Measurements from ENCODE around the gene PRSS12.

The PRSS12 gene

DNA sequence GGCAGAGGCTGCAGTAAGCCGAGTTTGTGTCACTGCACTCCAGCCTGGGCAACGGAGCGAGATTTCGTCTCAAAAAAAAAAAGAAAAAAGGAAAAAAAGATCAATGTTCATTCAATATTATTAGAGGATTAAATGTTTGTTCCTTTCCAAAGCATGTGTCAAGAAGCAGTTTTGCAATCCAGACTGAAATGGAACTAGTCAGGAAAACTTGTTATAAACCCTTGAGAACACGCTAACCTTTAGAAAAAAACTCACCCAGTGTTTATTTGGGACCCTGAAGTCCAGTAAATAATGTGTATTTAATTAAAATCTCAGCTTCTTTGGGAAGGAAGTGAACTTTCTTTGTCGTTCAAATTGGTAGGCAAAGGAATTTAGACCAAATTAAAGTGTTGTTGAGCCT lies 16.4 kb upstream of the PRSS12 start:
- ATAC-seq: no peak
- no peak for TF ChIP-seq ZFP30 (CRISPR knock-in tag; IDR thresholded peaks at IDR 0.05)
- no peak for TF ChIP-seq ARNTL (CRISPR knock-in tag; IDR thresholded peaks at IDR 0.05; ENCODE audit: borderline replicate concordance, low read depth)
- TF ChIP-seq TOX (CRISPR knock-in tag; IDR thresholded peaks at IDR 0.05; ENCODE audit: borderline replicate concordance): no peak
- no peak for TF ChIP-seq GLIS3 (CRISPR knock-in tag; IDR thresholded peaks at IDR 0.05)
- TF ChIP-seq CSDC2 (CRISPR knock-in tag; IDR thresholded peaks at IDR 0.05): no peak
- TF ChIP-seq, protein P1, sequence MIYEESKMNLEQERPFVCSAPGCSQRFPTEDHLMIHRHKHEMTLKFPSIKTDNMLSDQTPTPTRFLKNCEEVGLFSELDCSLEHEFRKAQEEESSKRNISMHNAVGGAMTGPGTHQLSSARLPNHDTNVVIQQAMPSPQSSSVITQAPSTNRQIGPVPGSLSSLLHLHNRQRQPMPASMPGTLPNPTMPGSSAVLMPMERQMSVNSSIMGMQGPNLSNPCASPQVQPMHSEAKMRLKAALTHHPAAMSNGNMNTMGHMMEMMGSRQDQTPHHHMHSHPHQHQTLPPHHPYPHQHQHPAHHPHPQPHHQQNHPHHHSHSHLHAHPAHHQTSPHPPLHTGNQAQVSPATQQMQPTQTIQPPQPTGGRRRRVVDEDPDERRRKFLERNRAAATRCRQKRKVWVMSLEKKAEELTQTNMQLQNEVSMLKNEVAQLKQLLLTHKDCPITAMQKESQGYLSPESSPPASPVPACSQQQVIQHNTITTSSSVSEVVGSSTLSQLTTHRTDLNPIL (CRISPR knock-in tag; IDR thresholded peaks at IDR 0.05; ENCODE audit: low read depth): no peak
- no peak for TF ChIP-seq ISL1 (CRISPR knock-in tag; IDR thresholded peaks at IDR 0.05)
- TF ChIP-seq ESRRG (CRISPR knock-in tag; IDR thresholded peaks at IDR 0.05): no peak
- TF ChIP-seq OSR1 (CRISPR knock-in tag; IDR thresholded peaks at IDR 0.05): no peak
- TF ChIP-seq, protein P2, sequence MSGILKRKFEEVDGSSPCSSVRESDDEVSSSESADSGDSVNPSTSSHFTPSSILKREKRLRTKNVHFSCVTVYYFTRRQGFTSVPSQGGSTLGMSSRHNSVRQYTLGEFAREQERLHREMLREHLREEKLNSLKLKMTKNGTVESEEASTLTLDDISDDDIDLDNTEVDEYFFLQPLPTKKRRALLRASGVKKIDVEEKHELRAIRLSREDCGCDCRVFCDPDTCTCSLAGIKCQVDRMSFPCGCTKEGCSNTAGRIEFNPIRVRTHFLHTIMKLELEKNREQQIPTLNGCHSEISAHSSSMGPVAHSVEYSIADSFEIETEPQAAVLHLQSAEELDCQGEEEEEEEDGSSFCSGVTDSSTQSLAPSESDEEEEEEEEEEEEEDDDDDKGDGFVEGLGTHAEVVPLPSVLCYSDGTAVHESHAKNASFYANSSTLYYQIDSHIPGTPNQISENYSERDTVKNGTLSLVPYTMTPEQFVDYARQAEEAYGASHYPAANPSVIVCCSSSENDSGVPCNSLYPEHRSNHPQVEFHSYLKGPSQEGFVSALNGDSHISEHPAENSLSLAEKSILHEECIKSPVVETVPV (CRISPR knock-in tag; IDR thresholded peaks at IDR 0.05): no peak
- TF ChIP-seq ZNF70 (CRISPR knock-in tag; IDR thresholded peaks at IDR 0.05): no peak
- no peak for TF ChIP-seq SNAI2 (CRISPR knock-in tag; IDR thresholded peaks at IDR 0.05)
- no peak for TF ChIP-seq ZNF8 (CRISPR knock-in tag; IDR thresholded peaks at IDR 0.05)
- TF ChIP-seq BACH2 (CRISPR knock-in tag; IDR thresholded peaks at IDR 0.05; ENCODE audit: borderline replicate concordance): no peak

DNA sequence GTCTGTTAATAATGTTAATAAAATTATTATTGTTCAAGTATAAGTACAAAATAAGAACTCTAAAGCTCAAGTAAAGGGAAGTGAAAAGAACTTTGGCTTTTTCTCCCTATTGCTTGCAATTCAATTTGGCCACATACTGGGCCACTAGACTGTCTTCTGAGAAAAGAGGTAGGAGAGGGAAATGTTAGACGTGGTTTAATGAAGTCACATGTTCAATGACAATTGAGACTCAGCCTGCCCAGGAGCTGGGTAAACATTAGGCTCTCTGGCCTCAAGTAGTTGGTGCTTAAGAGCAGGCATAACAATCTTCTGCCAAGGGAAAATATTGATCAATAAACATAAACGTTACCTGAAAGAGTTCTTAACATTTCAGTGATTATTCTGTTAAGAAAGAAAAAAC lies 15.1 kb upstream of the PRSS12 start:
- TF ChIP-seq PPARA (CRISPR knock-in tag; IDR thresholded peaks at IDR 0.05; ENCODE audit: borderline replicate concordance): no peak
- no peak for TF ChIP-seq ESRRG (CRISPR knock-in tag; IDR thresholded peaks at IDR 0.05)
- TF ChIP-seq, protein P2 (CRISPR knock-in tag; IDR thresholded peaks at IDR 0.05): no peak
- TF ChIP-seq GLIS3 (CRISPR knock-in tag; IDR thresholded peaks at IDR 0.05): no peak
- TF ChIP-seq, protein P3, sequence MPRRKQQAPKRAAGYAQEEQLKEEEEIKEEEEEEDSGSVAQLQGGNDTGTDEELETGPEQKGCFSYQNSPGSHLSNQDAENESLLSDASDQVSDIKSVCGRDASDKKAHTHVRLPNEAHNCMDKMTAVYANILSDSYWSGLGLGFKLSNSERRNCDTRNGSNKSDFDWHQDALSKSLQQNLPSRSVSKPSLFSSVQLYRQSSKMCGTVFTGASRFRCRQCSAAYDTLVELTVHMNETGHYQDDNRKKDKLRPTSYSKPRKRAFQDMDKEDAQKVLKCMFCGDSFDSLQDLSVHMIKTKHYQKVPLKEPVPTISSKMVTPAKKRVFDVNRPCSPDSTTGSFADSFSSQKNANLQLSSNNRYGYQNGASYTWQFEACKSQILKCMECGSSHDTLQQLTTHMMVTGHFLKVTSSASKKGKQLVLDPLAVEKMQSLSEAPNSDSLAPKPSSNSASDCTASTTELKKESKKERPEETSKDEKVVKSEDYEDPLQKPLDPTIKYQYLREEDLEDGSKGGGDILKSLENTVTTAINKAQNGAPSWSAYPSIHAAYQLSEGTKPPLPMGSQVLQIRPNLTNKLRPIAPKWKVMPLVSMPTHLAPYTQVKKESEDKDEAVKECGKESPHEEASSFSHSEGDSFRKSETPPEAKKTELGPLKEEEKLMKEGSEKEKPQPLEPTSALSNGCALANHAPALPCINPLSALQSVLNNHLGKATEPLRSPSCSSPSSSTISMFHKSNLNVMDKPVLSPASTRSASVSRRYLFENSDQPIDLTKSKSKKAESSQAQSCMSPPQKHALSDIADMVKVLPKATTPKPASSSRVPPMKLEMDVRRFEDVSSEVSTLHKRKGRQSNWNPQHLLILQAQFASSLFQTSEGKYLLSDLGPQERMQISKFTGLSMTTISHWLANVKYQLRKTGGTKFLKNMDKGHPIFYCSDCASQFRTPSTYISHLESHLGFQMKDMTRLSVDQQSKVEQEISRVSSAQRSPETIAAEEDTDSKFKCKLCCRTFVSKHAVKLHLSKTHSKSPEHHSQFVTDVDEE (CRISPR knock-in tag; IDR thresholded peaks at IDR 0.05): no peak
- no peak for TF ChIP-seq ZNF565 (CRISPR knock-in tag; conservative IDR thresholded peaks at IDR 0.05; ENCODE audit: low read depth)
- TF ChIP-seq ISL1 (CRISPR knock-in tag; IDR thresholded peaks at IDR 0.05): no peak
- TF ChIP-seq ZFP30 (CRISPR knock-in tag; IDR thresholded peaks at IDR 0.05): no peak
- TF ChIP-seq, protein P4, sequence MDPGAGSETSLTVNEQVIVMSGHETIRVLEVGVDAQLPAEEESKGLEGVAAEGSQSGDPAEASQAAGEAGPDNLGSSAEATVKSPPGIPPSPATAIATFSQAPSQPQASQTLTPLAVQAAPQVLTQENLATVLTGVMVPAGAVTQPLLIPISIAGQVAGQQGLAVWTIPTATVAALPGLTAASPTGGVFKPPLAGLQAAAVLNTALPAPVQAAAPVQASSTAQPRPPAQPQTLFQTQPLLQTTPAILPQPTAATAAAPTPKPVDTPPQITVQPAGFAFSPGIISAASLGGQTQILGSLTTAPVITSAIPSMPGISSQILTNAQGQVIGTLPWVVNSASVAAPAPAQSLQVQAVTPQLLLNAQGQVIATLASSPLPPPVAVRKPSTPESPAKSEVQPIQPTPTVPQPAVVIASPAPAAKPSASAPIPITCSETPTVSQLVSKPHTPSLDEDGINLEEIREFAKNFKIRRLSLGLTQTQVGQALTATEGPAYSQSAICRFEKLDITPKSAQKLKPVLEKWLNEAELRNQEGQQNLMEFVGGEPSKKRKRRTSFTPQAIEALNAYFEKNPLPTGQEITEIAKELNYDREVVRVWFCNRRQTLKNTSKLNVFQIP (CRISPR knock-in tag; IDR thresholded peaks at IDR 0.05; ENCODE audit: borderline replicate concordance, low read depth): no peak
- TF ChIP-seq ZC3H10 (CRISPR knock-in tag; IDR thresholded peaks at IDR 0.05): no peak
- no peak for TF ChIP-seq CSDC2 (CRISPR knock-in tag; IDR thresholded peaks at IDR 0.05)
- TF ChIP-seq OSR1 (CRISPR knock-in tag; IDR thresholded peaks at IDR 0.05): no peak
- TF ChIP-seq SNAI2 (CRISPR knock-in tag; IDR thresholded peaks at IDR 0.05): no peak
- no peak for TF ChIP-seq ZNF70 (CRISPR knock-in tag; IDR thresholded peaks at IDR 0.05)
- no peak for TF ChIP-seq RARB (CRISPR knock-in tag; IDR thresholded peaks at IDR 0.05)
- no peak for TF ChIP-seq TCF4 (CRISPR knock-in tag; IDR thresholded peaks at IDR 0.05; ENCODE audit: borderline replicate concordance)
- TF ChIP-seq BACH2 (CRISPR knock-in tag; IDR thresholded peaks at IDR 0.05; ENCODE audit: borderline replicate concordance): no peak
- no peak for TF ChIP-seq TOX (CRISPR knock-in tag; IDR thresholded peaks at IDR 0.05; ENCODE audit: borderline replicate concordance)
- TF ChIP-seq ZNF8 (CRISPR knock-in tag; IDR thresholded peaks at IDR 0.05): no peak
- TF ChIP-seq ARNTL (CRISPR knock-in tag; IDR thresholded peaks at IDR 0.05; ENCODE audit: borderline replicate concordance, low read depth): no peak
- ATAC-seq: no peak

DNA sequence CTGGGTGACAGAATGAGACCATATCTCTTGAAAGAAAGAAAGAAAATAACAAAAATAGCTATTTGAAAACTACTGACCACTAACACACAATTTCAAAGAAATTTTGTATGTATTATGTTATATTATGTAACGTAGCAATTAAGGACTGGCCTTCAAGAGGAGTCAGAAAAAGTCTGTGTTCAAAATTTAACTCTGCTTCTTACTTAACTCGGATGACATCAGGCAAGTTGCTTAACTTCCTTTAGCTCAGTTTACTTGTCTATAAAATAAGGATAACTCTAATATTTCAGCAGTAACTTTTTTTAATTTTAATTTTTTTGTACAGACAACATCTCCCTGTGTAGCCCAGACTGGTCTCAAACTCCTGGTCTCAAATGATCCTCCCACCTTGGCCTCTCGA lies 14.6 kb upstream of the PRSS12 start:
- TF ChIP-seq, protein P1 (CRISPR knock-in tag; IDR thresholded peaks at IDR 0.05; ENCODE audit: low read depth): no peak
- no peak for TF ChIP-seq ARNTL (CRISPR knock-in tag; IDR thresholded peaks at IDR 0.05; ENCODE audit: borderline replicate concordance, low read depth)
- no peak for TF ChIP-seq RARB (CRISPR knock-in tag; IDR thresholded peaks at IDR 0.05)
- no peak for TF ChIP-seq ZNF70 (CRISPR knock-in tag; IDR thresholded peaks at IDR 0.05)
- no peak for TF ChIP-seq TCF4 (CRISPR knock-in tag; IDR thresholded peaks at IDR 0.05; ENCODE audit: borderline replicate concordance)
- TF ChIP-seq TOX (CRISPR knock-in tag; IDR thresholded peaks at IDR 0.05; ENCODE audit: borderline replicate concordance): no peak
- TF ChIP-seq, protein P3 (CRISPR knock-in tag; IDR thresholded peaks at IDR 0.05): no peak
- no peak for ATAC-seq
